Mammary epithelial cell (primary cell): Measurements from ENCODE around the gene ADCY9.

ENCODE experiments used
- CTCF ChIP-seq, 2 donors: IDR thresholded peaks in 1 of 2; conservative IDR thresholded peaks in 1 of 2; 2 replicates each; pipeline ENCODE4 v1.5.1; 2011 to 2012; ENCODE audit warnings: inconsistent platforms in 2 of 2, low read length in 2 of 2, mild to moderate bottlenecking in 2 of 2, control low read depth in 1 of 2, low read depth in 1 of 2; ENCODE audit not compliant: insufficient read depth in 1 of 2; ENCODE audit errors: extremely low read depth in 1 of 2
- EZH2 ChIP-seq: IDR thresholded peaks from 2 replicates; pipeline ENCODE4 v1.6.1; 2012; ENCODE audit warnings: low read length, inconsistent platforms, borderline replicate concordance

- TF ChIP-seq CTCF (conservative IDR thresholded peaks at IDR 0.05 in 1 of 2, IDR thresholded peaks at IDR 0.05 in 1 of 2; ENCODE audit: extremely low read depth in 1 of 2, insufficient read depth in 1 of 2, low read depth in 1 of 2, low read length in 2 of 2): no peak
- no peak for TF ChIP-seq EZH2
Measured at GRCh38 chr16:4003166-4003565, 113.1 kb downstream of the ADCY9 start.
